HG02981 (cell line): ENCODE results near the gene MYO16.

Experiments
- ATAC-seq: cut with Tn5 transposase; IDR thresholded peaks from one replicate; pipeline ENCODE4 v1.9.1; 2021; ENCODE audit warnings: mild to moderate bottlenecking, moderate library complexity; ENCODE audit not compliant: unreplicated experiment

MYO16 gene

GRCh38 chr13:108789476-108789875 is 160.1 kb downstream of the MYO16 start:
- ATAC-seq: no peak

DNA sequence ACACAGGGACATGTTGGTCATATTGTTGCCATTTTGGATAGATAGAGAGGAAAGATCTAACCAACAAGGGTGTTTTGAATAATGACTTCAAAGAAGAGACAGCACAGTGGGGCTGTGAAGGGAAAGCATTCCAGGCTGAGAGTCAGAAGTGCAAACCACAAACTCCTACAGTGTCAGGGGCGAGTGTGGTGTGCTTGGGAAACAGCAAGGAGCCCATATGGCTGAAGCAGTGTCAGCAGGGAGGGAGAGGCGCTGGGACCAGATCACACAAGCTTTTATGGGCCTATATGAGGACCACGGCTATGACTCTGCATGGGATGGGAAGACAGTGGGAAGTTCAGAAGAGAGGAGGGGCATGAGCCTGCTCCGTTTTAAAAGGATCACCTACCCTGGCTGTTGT is 166.4 kb downstream of the MYO16 start:
- ATAC-seq: no peak

DNA sequence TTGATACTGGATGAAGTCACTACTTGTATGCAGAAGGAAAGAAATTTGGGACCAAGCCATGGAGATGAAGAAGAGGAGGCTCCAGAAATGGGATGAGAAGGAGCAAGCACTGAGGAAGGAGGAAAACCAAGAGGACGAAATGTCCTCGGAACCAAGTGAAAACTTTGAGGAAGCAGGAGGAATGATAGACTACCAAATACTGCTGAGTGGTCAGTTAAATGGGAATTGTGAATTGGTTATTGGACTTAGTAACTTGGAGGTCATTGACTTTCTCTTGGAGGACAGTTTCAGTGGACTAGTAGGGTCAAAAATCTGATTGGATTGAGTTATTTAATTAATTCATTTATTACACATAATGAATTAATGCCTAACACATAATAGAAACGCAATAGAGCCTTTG is 167.9 kb downstream of the MYO16 start:
- ATAC-seq: no peak

DNA sequence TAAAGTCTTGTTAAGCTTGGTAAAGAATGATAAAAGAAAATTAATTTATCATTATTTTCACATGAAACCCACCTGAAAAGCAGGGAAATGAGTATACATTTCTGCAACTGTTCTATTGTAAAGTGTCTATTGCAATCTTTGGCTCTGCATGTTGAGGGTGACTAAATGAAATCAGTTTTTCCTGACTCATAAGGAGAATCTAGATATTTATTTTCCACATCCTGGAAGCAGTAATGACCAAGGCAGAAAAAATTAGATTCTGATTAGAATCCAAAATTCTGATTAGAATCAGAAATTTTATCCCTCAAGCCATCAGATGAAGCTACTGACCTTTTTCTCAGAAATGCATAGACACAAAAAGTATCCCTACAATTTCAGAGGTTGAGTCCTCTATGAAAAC is 178.4 kb downstream of the MYO16 start:
- ATAC-seq: no peak

- ATAC-seq: no peak
These were observed 182.8 kb downstream of the MYO16 start for GRCh38 chr13:108812165-108812564.

DNA sequence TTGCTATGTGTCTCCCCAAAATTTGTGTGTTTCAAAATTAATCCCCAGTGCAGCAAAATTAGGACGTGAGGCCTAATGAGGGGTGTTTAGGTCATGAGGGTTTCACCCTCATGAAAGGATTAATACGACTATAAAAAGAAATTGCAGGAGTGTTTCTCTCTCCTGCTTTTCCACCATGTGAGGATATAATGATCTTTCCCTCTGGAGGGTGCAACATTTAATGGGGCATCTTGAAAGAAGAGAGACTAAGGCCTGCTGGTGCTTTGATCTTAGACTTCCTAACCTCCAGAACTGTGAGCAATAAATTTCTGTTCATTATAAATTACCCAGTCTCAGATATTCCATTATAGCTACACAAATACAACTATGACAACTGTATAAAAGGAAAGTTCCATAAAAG is 183.2 kb downstream of the MYO16 start:
- ATAC-seq: no peak

DNA sequence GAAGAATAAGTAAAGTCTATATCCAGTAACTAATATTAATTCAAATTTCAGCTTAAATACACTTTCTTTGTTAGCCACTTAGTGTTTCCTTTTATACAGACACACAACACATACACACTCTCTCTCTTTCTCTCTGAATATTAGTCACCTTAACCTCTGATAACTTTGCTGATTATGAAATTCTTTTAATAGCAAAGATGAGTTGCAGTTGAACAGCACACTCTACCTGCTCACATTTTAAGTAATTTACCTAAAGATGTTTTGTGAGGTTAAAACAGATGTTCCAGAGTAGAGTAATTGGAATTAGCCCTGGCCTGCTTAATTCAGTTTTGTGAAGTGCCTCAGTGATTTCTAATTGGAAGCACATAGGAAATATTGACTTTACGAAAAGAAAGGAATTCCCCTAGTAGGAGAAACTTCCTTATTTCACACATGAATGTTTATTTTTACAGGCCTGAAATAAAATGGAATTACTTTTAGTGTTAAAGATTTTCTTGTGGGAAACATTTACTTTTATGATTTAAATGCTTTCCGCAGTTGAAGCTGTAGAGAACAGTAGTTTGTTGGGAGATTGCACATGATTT is 184.3 kb downstream of the MYO16 start:
- no peak for ATAC-seq

- no peak for ATAC-seq
These were observed 187.0 kb downstream of the MYO16 start for GRCh38 chr13:108816375-108816774.

GRCh38 chr13:108827646-108828045 is 198.2 kb downstream of the MYO16 start:
- ATAC-seq: no peak

DNA sequence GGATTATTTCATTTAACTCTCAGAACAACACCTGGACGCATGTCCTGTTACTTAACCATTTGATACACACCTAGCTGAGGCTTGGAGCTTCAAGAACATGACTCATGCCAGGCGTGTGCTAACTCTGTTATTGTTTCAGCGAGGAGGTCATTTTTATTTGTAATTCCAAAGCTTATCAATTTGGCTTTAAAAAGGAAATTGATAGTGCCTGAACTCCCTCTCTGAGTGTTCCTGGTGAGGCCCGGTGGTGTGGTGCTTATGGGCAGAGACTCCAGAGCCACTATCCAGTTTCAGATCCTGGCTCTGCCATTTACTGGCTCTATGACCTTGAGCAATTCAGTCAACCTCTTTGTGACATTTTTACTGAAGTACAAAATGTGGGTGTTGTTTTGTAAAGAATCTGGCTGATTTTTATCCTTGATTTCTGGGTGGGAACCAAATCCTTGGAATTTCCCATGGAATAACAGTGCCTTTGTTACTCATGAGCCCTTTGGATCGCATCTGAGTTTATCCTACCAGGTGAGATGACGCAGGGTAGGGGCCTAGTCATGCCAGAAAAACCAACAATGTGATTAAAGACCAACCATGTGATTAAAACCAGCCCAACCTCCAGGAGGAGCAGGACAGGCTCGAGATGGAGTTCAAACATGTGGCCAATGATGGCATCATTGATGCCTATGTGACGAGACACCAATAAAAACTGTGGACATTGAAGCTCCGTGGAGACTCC is 198.8 kb downstream of the MYO16 start:
- no peak for ATAC-seq

GRCh38 chr13:108830916-108831315 is 201.5 kb downstream of the MYO16 start:
- ATAC-seq: no peak

DNA sequence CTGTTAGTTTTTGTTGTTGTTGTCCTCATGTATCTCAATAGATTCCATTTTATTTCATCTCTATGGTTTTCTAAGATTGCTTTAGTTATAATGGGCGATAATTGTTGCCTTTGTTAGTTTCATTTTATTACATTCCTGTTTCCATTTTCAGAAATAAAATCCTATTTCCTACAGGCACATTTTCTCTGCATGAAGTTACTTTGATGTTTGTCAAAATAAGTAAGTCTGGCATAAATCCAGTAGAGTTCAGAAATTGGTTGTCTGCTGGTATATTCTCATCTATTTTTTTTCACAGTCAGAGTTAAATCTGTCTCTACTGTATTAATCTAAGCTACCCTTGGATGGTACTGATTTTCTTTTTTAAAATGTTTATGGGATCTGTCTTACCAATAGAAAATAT is 204.1 kb downstream of the MYO16 start:
- no peak for ATAC-seq

- no peak for ATAC-seq
These were observed 204.8 kb downstream of the MYO16 start for GRCh38 chr13:108834193-108834592.

DNA sequence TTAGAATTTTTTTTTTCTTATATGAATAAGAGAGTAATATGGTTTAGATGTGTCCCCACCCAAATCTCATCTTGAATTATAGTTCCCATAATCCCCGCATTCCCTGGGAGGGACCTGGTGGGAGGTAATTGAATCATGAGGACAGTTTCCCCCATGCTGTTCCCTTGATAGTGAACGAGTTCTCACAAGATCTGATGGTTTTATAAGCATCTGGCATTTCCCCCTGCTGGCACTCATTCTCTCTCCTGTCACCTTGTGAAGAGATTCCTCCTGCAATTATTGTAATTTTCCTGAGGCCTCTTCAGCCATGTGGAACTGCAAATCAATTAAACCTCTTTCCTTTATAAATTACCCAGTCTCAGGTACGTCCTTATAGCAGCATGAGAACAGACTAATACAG is 205.7 kb downstream of the MYO16 start:
- no peak for ATAC-seq

- ATAC-seq: no peak
These were observed 221.3 kb downstream of the MYO16 start for GRCh38 chr13:108850691-108851090.

DNA sequence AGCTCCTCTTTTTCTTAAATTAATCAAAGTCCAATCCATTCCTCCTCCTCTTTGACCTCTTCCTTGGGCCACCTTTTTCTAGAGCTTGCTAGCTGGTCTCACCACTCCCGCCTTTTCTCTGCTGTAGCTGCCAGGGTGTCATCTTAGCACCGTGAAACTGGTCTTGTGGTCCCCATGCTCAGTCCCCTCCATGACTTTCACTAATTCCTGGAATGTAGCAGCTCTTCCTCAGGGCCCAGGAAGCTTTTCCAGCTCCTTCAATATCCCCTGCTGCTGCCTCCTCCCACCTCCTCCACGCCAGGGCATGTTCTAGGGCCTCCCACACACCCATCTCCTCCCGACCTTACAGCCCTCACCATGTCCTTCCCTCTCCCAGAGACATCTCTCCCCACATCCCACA is 222.2 kb downstream of the MYO16 start:
- no peak for ATAC-seq

DNA sequence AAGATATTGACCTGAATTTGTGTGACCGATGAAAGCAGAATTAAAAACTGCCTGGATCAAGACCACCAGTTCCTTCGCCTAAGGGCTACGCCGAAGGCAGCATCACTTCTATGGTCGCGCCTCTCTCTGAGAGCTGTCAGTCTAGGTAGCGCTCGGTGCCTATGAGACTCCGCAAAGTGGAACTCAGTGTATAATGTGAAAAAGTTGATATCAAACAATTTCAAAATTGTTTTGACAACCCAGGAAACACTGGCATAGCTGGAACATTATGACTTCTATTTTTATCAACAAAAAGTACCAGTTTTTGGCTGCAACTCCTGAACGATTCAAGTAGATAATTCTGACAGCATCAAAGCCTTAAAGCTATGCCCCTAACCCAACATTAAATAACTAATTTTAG is 223.6 kb downstream of the MYO16 start:
- ATAC-seq: no peak

DNA sequence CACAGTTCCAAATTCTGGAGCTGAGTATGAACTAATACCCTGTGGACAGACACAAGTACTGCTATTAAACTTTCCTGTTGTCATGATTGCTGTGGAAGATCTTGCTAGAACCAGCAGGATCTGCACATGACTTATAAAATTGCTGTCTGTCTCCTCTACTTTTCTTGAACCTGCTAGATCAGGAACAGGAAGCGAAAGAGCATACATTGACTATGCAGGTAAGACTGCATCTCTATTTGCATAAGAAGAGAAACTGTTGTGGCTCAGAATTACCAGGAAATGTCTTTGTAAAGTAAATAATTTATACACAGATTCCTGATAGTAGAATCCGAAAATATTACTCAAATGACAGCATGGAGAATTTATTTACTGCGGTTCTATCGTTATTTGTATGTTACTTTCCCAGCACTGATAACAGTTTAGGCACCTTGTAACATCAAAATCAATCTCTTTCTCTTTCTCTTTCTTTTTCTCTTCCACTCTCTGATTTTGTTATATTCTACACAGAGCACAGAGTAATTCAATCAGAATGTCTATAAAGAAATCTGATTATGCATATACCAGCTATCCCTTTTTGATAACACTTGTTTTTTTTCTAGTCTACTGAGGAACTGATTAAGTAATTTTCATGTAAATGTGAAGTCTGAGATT is 226.5 kb downstream of the MYO16 start:
- ATAC-seq: peak; percentile 85

DNA sequence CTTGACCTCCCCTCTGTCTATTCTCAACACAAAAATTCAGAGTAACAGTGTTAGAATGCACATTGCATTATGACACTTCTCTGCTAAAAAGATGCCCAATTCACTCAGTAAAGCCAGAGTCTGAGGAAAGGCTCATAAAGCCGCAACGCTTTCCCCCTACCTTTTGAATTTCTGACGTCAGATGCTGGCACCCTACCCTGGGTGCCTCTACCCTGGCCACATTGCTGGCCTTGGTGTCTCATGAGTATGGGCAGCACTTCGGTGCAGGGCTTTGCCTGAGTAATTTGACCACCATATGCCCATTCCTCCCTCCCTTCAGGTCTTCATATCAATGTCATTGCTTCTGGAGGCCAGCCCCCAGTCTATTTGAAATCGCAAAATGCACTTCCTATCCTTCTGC is 229.3 kb downstream of the MYO16 start:
- no peak for ATAC-seq

GRCh38 chr13:108859197-108860012 is 230.0 kb downstream of the MYO16 start:
- no peak for ATAC-seq

DNA sequence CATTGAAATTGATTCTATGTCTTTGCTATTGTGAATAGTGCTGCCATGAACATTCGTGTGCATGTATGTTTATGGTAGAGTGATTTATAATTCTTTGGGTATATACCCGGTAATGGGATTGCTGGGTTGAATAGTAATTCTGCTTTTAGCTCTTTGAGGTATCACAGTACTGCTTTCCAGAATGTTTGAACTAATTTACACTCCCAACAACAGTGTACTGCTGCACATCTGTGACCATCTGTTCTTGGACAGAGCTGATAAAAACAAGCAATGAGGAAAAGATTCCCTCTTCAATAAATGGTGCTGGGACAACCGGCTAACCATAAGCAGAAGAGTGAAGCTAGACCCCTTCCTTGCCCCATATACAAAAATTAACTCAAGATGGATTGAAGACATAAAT is 231.0 kb downstream of the MYO16 start:
- no peak for ATAC-seq

DNA sequence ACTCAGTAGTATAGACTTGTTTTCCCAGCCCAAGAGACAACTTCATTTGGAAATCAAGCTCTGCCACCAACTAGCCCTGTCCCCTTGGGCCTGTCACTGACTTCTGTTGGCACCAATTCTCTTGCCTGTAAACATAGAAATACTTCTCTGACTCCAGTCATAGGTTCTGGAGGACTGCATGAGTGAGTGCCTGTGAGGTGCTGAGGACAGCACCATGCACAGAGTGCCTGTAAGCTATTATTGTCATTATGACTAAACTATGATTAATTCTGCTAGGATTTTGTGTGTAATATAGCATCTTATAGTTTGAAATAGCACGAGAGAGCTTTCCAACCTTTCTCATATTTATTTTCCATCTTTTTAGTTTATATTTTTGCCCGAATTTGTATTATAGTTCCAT is 247.9 kb downstream of the MYO16 start:
- no peak for ATAC-seq
